ENCODE measurements around the gene ZNF628. TPM values are rescaled to one million over a fixed set of nuclear protein-coding genes. Genes with fewer than 3 reads are reported as not detected.
A peak's percentile ranks its signal among the peaks of the same experiment; 100 is the strongest.

ZNF628 gene
- total RNA-seq, 1 experiment from 2014 or later: 16.7 TPM

DNA sequence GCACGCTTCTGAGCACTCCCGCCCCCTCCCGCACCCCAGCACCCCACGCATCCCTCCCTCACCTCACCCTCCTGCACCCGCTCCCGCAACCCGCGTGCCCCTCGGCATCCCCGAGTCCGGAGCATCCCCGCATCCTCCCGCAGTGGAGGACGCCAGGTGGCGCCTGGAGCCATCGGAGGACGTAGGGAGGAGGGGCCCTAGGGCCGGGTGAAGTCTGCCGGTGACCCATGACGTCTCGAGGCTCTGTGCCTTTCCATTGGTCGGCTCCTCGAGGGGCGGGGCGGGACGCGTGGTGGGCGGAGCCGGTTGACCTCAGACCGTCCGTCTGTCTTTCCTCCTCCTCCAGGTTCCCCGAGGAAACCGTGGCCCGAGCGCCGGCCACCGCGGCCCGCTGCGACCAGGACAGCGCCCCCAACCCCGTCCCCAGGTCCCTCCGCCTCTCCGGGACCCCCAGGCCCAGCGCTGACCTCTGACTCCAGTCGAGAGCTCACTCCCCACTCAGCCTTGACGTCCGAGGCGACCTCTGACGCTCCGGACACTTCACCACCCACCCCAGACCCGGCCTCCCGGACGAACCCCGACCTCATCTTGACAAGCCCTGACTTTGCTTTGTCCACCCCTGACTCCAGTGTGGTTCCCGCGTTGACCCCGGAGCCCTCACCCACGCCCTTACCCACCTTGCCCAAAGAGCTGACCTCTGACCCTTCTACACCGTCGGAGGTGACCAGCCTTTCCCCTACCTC is 40.6 kb downstream of the ZNF628 start:
- no peaks in the 10 kb centered on the region for H3K4me1 ChIP-seq (ENCODE audit: insufficient read depth, low read length, poor library complexity, severe bottlenecking)
- BruUV-seq (replicated peaks): no TSS peak
- intact Hi-C loops (cut with micrococcal nuclease; ENCODE audit: unreplicated experiment): loop anchor here (1.0 to 2.0 kb wide), 2 partner anchors 89 to 114 kb away; no protein-coding TSS in a partner anchor
- ChIA-PET POLR2A (ENCODE audit: low non-redundant PET) (no interaction called here), CTCF (interaction anchor here (0.6 kb wide), 1 partner anchor 115 kb away, joined by 11 read pairs; no protein-coding TSS in a partner anchor)
- H3K9me3 ChIP-seq (ENCODE audit: low read depth, low read length, poor library complexity, severe bottlenecking): no peaks in the 10 kb centered on the region
- H3K27me3 ChIP-seq (replicated peaks; ENCODE audit: insufficient read depth, low read depth, low read length, poor library complexity): no peaks in the 10 kb centered on the region
- H3K36me3 ChIP-seq (ENCODE audit: insufficient read depth, low read length, poor library complexity, severe bottlenecking): no peaks in the 10 kb centered on the region
- H3K4me3 ChIP-seq (ENCODE audit: low read depth, low read length, poor library complexity, severe bottlenecking): peak overlapping the region; percentile 48
- peak; percentile 93 for DNase-seq (ENCODE audit: low spot score)
- H3K27ac ChIP-seq (ENCODE audit: low read depth, low read length, poor library complexity, severe bottlenecking): peak overlapping the region; percentile 75
- no peak for TF ChIP-seq EZH2 (IDR thresholded peaks at IDR 0.05; ENCODE audit: borderline replicate concordance, low read depth, low read length, poor library complexity, severe bottlenecking)
- TF ChIP-seq, protein P1, sequence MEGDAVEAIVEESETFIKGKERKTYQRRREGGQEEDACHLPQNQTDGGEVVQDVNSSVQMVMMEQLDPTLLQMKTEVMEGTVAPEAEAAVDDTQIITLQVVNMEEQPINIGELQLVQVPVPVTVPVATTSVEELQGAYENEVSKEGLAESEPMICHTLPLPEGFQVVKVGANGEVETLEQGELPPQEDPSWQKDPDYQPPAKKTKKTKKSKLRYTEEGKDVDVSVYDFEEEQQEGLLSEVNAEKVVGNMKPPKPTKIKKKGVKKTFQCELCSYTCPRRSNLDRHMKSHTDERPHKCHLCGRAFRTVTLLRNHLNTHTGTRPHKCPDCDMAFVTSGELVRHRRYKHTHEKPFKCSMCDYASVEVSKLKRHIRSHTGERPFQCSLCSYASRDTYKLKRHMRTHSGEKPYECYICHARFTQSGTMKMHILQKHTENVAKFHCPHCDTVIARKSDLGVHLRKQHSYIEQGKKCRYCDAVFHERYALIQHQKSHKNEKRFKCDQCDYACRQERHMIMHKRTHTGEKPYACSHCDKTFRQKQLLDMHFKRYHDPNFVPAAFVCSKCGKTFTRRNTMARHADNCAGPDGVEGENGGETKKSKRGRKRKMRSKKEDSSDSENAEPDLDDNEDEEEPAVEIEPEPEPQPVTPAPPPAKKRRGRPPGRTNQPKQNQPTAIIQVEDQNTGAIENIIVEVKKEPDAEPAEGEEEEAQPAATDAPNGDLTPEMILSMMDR (conservative IDR thresholded peaks at IDR 0.05; ENCODE audit: low read depth, low read length): peak; percentile 93

DNA sequence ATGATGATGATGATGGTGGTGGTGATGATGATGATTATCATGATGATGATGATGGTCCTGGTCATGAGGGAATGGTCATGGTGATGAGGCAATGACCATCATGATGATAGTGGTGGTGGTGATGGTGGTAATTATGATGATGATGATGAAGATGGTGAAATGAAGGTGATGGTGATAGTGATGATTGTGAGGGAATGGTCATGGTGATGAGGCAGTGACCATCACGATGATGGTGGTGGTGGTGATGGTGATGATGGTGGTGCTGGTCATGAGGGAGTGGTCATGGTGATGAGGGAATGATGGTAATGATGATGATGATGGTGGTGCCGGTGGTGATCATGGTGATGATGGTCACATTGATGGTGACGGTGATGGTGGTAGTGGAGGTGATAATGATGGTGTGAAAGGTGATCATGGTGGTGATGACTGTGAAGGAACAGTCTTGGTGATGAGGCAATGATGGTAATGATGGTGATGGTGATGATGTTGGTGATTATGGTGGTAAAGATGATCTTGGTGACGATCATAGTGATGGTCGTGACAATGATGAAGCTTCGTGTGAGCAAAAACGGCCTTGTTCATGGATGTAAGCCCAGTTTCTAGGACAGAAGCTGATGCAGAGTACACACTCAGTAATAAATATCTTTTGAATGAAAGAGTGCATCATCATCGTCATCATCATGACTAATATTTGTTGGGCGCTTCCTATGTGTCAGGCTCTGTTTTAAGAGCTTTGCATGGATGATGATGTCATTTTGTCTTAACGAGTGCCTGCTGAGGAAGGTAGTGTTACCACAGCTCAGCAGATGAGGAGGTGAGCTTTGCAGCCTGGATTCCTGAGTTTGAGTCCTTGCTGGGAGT is 43.3 kb downstream of the ZNF628 start:
- no peaks in the 10 kb centered on the region for H3K27me3 ChIP-seq (replicated peaks; ENCODE audit: insufficient read depth, low read depth, low read length, poor library complexity)
- H3K4me3 ChIP-seq (ENCODE audit: low read depth, low read length, poor library complexity, severe bottlenecking): no peak overlapping the region
- peak; percentile 27 for DNase-seq (ENCODE audit: low spot score)
- no peak overlapping the region for H3K27ac ChIP-seq (ENCODE audit: low read depth, low read length, poor library complexity, severe bottlenecking)
- BruUV-seq (replicated peaks): no TSS peak
- no peaks in the 10 kb centered on the region for H3K9me3 ChIP-seq (ENCODE audit: low read depth, low read length, poor library complexity, severe bottlenecking)
- no peaks in the 10 kb centered on the region for H3K36me3 ChIP-seq (ENCODE audit: insufficient read depth, low read length, poor library complexity, severe bottlenecking)
- TF ChIP-seq, protein P1 (conservative IDR thresholded peaks at IDR 0.05; ENCODE audit: low read depth, low read length): no peak
- no peak for TF ChIP-seq EZH2 (IDR thresholded peaks at IDR 0.05; ENCODE audit: borderline replicate concordance, low read depth, low read length, poor library complexity, severe bottlenecking)
- ChIA-PET POLR2A (ENCODE audit: low non-redundant PET) (no interaction called here), CTCF (interaction anchor here (0.6 kb wide), 1 partner anchor 839 kb away, joined by 3 read pairs; no protein-coding TSS in a partner anchor)
- H3K4me1 ChIP-seq (ENCODE audit: insufficient read depth, low read length, poor library complexity, severe bottlenecking): no peaks in the 10 kb centered on the region
- intact Hi-C loops (cut with micrococcal nuclease; ENCODE audit: unreplicated experiment): no loop called here

DNA sequence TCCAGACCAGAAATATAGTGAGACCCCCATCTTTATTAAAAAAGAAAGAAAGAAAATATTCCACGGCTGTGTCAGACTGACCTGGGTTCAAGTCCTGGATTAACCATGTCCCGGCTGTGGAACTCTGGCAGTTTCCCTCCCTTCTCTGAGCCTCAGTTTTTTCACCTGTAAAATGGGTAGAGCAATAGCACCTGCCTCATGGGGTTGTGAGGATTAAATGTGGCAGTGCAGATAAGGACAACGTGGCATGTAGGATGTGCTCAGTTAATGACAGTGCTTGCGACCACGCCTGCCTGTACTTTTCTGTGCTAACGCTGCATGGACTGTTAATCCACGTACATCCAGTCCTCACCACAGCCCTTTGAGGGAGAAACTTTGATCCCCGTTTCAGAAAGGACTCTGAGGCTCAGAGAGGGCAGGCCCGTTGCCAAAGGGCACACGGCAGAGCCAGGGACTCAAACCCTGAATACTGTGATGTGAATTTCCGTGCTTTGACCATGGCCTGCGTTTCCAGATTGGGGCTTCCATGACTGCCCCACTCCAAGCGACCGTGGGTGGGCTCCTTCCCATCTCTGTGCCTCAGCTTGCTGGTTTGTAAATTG is 44.4 kb downstream of the ZNF628 start:
- H3K27ac ChIP-seq (ENCODE audit: low read depth, low read length, poor library complexity, severe bottlenecking): no peak overlapping the region
- no peak overlapping the region for H3K4me3 ChIP-seq (ENCODE audit: low read depth, low read length, poor library complexity, severe bottlenecking)
- no TSS peak for BruUV-seq (replicated peaks)
- no peaks in the 10 kb centered on the region for H3K36me3 ChIP-seq (ENCODE audit: insufficient read depth, low read length, poor library complexity, severe bottlenecking)
- ChIA-PET CTCF (no interaction called here), POLR2A (ENCODE audit: low non-redundant PET) (no interaction called here)
- no peaks in the 10 kb centered on the region for H3K9me3 ChIP-seq (ENCODE audit: low read depth, low read length, poor library complexity, severe bottlenecking)
- no peak for DNase-seq (ENCODE audit: low spot score)
- H3K4me1 ChIP-seq (ENCODE audit: insufficient read depth, low read length, poor library complexity, severe bottlenecking): no peaks in the 10 kb centered on the region
- no peaks in the 10 kb centered on the region for H3K27me3 ChIP-seq (replicated peaks; ENCODE audit: insufficient read depth, low read depth, low read length, poor library complexity)
- TF ChIP-seq, protein P1 (conservative IDR thresholded peaks at IDR 0.05; ENCODE audit: low read depth, low read length): no peak
- TF ChIP-seq EZH2 (IDR thresholded peaks at IDR 0.05; ENCODE audit: borderline replicate concordance, low read depth, low read length, poor library complexity, severe bottlenecking): no peak
- intact Hi-C loops (cut with micrococcal nuclease; ENCODE audit: unreplicated experiment): no loop called here

All from A673 (cell line).